ENCODE data around the gene CPN1.
"Not testable (repeated sequence)": the region's sequence is repeated elsewhere in the genome, so short reads cannot be mapped to it uniquely, and the experiment has no call there.

Gene CPN1

DNA sequence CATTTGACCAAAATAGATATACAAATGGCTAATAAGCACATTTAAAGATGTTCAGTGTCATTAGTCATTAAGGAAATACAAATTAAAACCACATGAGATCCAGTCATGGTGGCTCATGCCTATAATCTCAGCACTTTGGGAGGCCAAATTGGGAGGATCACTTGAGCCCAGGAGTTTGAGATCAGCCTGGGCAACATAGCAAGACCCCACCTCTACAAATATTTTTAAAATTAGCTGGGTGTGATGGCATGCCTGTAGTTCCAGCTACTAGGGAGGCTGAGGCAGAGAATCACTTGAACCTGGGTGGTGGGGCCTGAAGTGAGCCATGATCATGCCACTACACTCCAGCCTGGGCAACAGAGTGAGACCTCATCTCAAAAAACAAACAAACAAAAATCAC, 607 bp upstream of the CPN1 start:
- H3K36me3 ChIP-seq (ENCODE audit: control insufficient read depth in 2 of 2, insufficient read depth in 2 of 2, low read length in 2 of 2); H3K27ac ChIP-seq (ENCODE audit: low read length); H3K4me3 ChIP-seq (ENCODE audit: low read length in 2 of 2); H3K9ac ChIP-seq (ENCODE audit: low read length in 2 of 2); H3K4me1 ChIP-seq (ENCODE audit: control insufficient read depth, insufficient read depth, low read length); H3K9me3 ChIP-seq (ENCODE audit: control insufficient read depth in 2 of 2, low read length in 2 of 2); H3K27me3 ChIP-seq (ENCODE audit: control insufficient read depth in 1 of 2, insufficient read depth in 2 of 2, low read length in 2 of 2): not testable (repeated sequence)

DNA sequence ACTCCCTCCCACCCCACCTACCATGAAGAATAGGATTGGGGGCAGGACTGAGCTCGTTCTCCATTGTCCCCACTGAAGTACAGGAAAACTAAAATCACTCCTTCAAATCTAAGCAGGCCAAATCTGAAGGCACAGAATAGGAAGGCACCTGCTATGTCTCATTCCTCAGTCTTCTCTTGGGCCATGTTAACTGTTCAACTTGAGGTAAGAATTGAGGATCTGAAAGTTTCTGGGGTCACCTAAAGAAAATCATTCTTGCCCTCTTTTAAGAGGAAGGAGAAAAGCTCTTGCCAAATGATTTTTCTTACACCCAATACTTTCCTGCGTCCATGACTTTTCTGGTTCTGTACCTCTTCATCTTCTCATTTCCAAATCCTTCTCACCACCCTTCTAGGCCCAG, 4.9 kb downstream of the CPN1 start:
- Histone ChIP-seq H3K9me3 (ENCODE audit: control insufficient read depth in 2 of 2, low read length in 2 of 2) (no peaks in the 10 kb centered on the region), H3K4me1 (ENCODE audit: control insufficient read depth, insufficient read depth, low read length) (no peaks in the 10 kb centered on the region), H3K4me3 (ENCODE audit: low read length in 2 of 2) (no peak overlapping the region), H3K36me3 (ENCODE audit: control insufficient read depth in 2 of 2, insufficient read depth in 2 of 2, low read length in 2 of 2) (no peaks in the 10 kb centered on the region), H3K27ac (ENCODE audit: low read length) (no peak overlapping the region), H3K27me3 (ENCODE audit: control insufficient read depth in 1 of 2, insufficient read depth in 2 of 2, low read length in 2 of 2) (peaks cover 0 to 3% of the 10 kb centered on the region in 2 donors), H3K9ac (ENCODE audit: low read length in 2 of 2) (no peak overlapping the region)

DNA sequence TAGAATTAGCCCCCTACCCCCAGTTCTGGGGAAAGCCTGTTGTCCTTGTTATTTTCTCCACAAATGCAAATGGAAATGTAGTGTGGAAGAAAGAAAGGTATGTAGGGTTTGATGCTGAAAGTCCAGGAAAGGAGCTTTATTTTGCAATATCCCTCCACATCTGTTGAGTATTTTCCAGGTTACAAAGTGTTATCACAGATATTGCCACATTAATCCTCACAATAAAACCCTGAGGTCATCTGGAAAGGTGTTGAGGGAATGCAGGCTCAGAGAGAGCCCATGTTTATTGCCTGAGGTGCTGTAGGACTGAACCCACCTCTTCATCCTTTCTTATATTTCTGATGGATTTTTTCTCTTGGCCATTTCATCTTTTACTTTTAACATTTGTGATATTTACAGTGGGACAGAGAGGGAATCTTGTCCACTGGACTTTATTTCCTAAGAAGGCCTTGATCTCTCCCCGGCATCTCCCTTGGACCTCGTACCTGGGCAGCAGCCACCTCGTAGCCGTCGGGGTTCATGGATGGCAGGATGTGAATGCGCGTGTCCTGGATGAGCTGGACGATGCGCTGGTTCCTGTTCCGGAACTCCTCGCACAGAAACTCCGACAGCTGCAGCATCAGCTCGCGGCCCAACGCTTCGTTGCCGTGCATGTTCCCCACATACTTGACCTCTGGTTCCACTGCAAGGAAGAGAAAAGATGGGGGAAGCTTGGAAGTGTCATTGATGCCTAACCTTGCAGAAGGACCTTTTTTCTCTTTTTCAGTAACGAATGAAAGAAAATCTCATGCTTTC, 6.0 kb downstream of the CPN1 start:
- peaks cover 0 to 3% of the 10 kb centered on the region in 2 donors for H3K27me3 ChIP-seq (ENCODE audit: control insufficient read depth in 1 of 2, insufficient read depth in 2 of 2, low read length in 2 of 2)
- no peak overlapping the region for H3K9ac ChIP-seq (ENCODE audit: low read length in 2 of 2)
- H3K4me3 ChIP-seq (ENCODE audit: low read length in 2 of 2) = no peak overlapping the region
- no peaks in the 10 kb centered on the region for H3K36me3 ChIP-seq (ENCODE audit: control insufficient read depth in 2 of 2, insufficient read depth in 2 of 2, low read length in 2 of 2)
- no peaks in the 10 kb centered on the region for H3K9me3 ChIP-seq (ENCODE audit: control insufficient read depth in 2 of 2, low read length in 2 of 2)
- no peak overlapping the region for H3K27ac ChIP-seq (ENCODE audit: low read length)
- H3K4me1 ChIP-seq (ENCODE audit: control insufficient read depth, insufficient read depth, low read length) = no peaks in the 10 kb centered on the region

DNA sequence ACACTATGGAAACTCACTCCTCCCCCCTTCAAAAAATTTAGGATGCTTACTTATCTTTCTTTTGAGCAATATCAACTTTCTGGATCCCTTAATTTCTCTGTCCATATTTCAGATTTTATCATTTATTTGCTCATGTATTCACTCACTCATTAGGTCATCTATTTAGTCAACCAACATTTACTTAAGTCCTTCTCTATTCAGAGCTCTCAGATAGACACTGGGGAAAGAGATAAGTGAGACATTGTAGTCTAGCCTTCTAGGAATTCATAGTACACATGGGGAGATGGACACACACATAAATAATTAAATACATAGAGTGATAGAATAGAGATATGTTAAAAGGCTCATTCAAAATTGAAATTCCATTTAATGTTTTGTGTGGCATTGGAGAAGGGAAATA, 9.2 kb downstream of the CPN1 start:
- H3K4me3 ChIP-seq (ENCODE audit: low read length in 2 of 2) = no peak overlapping the region
- no peaks in the 10 kb centered on the region for H3K4me1 ChIP-seq (ENCODE audit: control insufficient read depth, insufficient read depth, low read length)
- no peaks in the 10 kb centered on the region for H3K36me3 ChIP-seq (ENCODE audit: control insufficient read depth in 2 of 2, insufficient read depth in 2 of 2, low read length in 2 of 2)
- no peak overlapping the region for H3K9ac ChIP-seq (ENCODE audit: low read length in 2 of 2)
- no peak overlapping the region for H3K27ac ChIP-seq (ENCODE audit: low read length)
- no peaks in the 10 kb centered on the region for H3K9me3 ChIP-seq (ENCODE audit: control insufficient read depth in 2 of 2, low read length in 2 of 2)
- H3K27me3 ChIP-seq (ENCODE audit: control insufficient read depth in 1 of 2, insufficient read depth in 2 of 2, low read length in 2 of 2) = no peaks in the 10 kb centered on the region

DNA sequence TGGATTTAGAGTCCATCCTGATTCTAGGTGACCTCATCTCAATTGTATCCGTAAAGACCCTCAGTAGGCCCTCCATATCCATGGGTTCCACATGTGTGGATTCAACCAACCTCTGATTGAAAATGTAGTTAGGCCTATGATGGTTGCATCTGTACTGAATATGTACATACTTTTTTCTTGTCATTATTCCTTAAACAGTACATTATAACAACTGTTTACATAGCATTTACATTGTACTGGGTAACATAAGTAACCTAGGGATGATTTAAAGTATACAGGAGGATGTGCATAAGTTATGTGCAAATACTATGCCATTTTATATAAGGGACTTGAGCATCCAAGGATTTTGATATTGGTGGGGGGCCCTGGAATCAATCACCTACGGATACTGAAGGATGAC, 10.1 kb downstream of the CPN1 start:
- no peak overlapping the region for H3K27ac ChIP-seq (ENCODE audit: low read length)
- H3K4me1 ChIP-seq (ENCODE audit: control insufficient read depth, insufficient read depth, low read length) = no peaks in the 10 kb centered on the region
- no peaks in the 10 kb centered on the region for H3K36me3 ChIP-seq (ENCODE audit: control insufficient read depth in 2 of 2, insufficient read depth in 2 of 2, low read length in 2 of 2)
- H3K9ac ChIP-seq (ENCODE audit: low read length in 2 of 2) = no peak overlapping the region
- no peak overlapping the region for H3K4me3 ChIP-seq (ENCODE audit: low read length in 2 of 2)
- peaks cover 0 to 4% of the 10 kb centered on the region in 2 donors for H3K27me3 ChIP-seq (ENCODE audit: control insufficient read depth in 1 of 2, insufficient read depth in 2 of 2, low read length in 2 of 2)
- H3K9me3 ChIP-seq (ENCODE audit: control insufficient read depth in 2 of 2, low read length in 2 of 2) = no peaks in the 10 kb centered on the region

DNA sequence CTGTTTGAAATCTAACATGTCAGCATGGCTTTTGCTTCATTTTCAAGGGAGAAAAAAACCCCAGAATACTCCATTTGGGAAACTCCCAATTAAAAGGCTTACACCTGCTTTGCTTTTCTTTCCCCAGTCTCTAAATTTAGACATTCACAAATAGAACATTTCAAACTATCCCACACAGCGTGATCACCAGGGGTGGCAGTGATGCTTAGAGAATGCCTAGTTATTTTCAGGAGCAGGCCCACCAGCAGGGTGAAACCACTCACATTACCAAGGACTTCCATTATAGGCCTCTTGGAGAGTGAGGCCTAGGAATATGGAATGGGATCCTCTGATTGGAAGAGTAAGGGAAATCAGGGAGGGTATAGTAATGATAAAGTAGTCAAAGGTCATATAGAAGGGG, 14.2 kb downstream of the CPN1 start:
- H3K9me3 ChIP-seq (ENCODE audit: control insufficient read depth in 2 of 2, low read length in 2 of 2) = no peaks in the 10 kb centered on the region
- H3K4me3 ChIP-seq (ENCODE audit: low read length in 2 of 2) = no peak overlapping the region
- H3K27me3 ChIP-seq (ENCODE audit: control insufficient read depth in 1 of 2, insufficient read depth in 2 of 2, low read length in 2 of 2) = peaks cover 2 to 4% of the 10 kb centered on the region in 2 donors
- no peaks in the 10 kb centered on the region for H3K4me1 ChIP-seq (ENCODE audit: control insufficient read depth, insufficient read depth, low read length)
- H3K36me3 ChIP-seq (ENCODE audit: control insufficient read depth in 2 of 2, insufficient read depth in 2 of 2, low read length in 2 of 2) = no peaks in the 10 kb centered on the region
- no peak overlapping the region for H3K9ac ChIP-seq (ENCODE audit: low read length in 2 of 2)
- no peak overlapping the region for H3K27ac ChIP-seq (ENCODE audit: low read length)

DNA sequence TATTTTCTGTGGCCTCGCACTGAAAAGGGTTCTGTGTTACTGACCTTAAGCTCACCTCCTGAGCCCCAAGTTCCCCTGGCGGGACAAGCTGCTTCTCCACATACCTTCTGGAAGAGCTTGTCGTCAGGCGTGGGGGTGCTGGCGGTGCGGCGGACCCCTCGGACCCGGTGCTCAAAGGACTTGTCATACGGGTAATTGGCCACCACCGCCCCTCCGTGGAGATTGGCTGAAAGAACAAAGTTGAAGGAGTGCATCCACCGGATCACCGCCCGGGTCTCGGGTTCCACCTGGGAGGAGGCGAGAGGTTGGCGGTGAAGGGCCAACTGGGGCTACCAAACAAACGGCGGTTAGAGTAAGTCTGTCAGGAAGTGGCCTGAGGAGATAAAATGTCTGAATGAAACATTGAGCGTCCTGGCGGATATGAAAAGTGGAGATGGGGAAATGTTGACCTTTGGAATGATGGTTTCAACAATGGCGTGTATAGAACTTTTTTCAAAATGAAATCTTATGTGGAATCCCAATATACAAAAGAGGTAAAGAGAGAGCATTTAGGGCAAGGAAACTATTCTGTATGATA, 16.5 kb downstream of the CPN1 start:
- no peaks in the 10 kb centered on the region for H3K4me1 ChIP-seq (ENCODE audit: control insufficient read depth, insufficient read depth, low read length)
- no peak overlapping the region for H3K4me3 ChIP-seq (ENCODE audit: low read length in 2 of 2)
- no peak overlapping the region for H3K9ac ChIP-seq (ENCODE audit: low read length in 2 of 2)
- no peak overlapping the region for H3K27ac ChIP-seq (ENCODE audit: low read length)
- H3K27me3 ChIP-seq (ENCODE audit: control insufficient read depth in 1 of 2, insufficient read depth in 2 of 2, low read length in 2 of 2) = peaks cover 2 to 4% of the 10 kb centered on the region in 2 donors
- H3K9me3 ChIP-seq (ENCODE audit: control insufficient read depth in 2 of 2, low read length in 2 of 2) = no peaks in the 10 kb centered on the region
- no peaks in the 10 kb centered on the region for H3K36me3 ChIP-seq (ENCODE audit: control insufficient read depth in 2 of 2, insufficient read depth in 2 of 2, low read length in 2 of 2)

DNA sequence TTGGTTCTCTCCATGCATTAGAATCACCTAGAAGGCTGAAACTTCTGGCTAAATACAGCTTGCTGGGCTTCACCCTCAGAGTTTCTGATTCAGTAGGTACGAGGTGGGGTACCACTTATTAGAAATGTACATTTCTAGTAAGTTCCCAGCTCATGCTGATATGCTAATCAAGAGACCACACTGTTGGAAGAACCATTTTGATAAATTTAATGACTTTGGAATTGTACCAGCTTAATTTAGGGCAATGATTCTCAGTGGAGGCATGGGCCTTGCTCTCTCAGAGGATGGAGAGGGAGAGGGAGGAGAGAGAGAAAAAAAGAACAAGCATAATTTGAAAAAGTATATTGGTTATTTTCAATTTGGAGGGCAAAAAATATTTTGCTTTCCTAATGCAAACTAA, 20.3 kb downstream of the CPN1 start:
- Histone ChIP-seq H3K4me1 (ENCODE audit: control insufficient read depth, insufficient read depth, low read length) (no peaks in the 10 kb centered on the region), H3K9ac (ENCODE audit: low read length in 2 of 2) (no peak overlapping the region), H3K4me3 (ENCODE audit: low read length in 2 of 2) (no peak overlapping the region), H3K9me3 (ENCODE audit: control insufficient read depth in 2 of 2, low read length in 2 of 2) (peaks cover 0 to 2% of the 10 kb centered on the region in 2 donors), H3K27me3 (ENCODE audit: control insufficient read depth in 1 of 2, insufficient read depth in 2 of 2, low read length in 2 of 2) (peaks cover 0 to 2% of the 10 kb centered on the region in 2 donors), H3K36me3 (ENCODE audit: control insufficient read depth in 2 of 2, insufficient read depth in 2 of 2, low read length in 2 of 2) (no peaks in the 10 kb centered on the region), H3K27ac (ENCODE audit: low read length) (no peak overlapping the region)

DNA sequence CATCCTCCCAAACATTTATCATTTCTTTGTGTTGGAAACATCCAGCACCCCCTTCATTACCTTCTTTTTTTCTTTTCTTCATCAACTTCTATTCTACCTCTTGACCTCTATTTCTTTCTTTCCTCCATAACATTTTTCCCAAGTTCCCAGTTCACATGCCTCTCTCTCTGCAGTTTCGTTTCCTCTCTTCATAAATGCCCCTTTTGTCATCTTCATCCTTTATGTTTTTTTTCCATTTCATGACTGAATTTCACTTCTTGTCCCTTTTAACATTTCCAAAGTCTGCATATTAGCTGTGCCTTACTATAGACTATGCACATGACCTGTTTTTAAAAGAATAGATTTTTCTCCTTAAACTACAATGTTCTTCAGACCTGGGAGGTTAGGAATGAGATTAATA, 23.7 kb downstream of the CPN1 start:
- Histone ChIP-seq H3K27ac (ENCODE audit: low read length) (no peak overlapping the region), H3K27me3 (ENCODE audit: control insufficient read depth in 1 of 2, insufficient read depth in 2 of 2, low read length in 2 of 2) (peaks cover 0 to 3% of the 10 kb centered on the region in 2 donors), H3K9me3 (ENCODE audit: control insufficient read depth in 2 of 2, low read length in 2 of 2) (peaks cover 0 to 2% of the 10 kb centered on the region in 2 donors), H3K4me3 (ENCODE audit: low read length in 2 of 2) (no peak overlapping the region), H3K36me3 (ENCODE audit: control insufficient read depth in 2 of 2, insufficient read depth in 2 of 2, low read length in 2 of 2) (no peaks in the 10 kb centered on the region), H3K4me1 (ENCODE audit: control insufficient read depth, insufficient read depth, low read length) (no peaks in the 10 kb centered on the region), H3K9ac (ENCODE audit: low read length in 2 of 2) (no peak overlapping the region)

DNA sequence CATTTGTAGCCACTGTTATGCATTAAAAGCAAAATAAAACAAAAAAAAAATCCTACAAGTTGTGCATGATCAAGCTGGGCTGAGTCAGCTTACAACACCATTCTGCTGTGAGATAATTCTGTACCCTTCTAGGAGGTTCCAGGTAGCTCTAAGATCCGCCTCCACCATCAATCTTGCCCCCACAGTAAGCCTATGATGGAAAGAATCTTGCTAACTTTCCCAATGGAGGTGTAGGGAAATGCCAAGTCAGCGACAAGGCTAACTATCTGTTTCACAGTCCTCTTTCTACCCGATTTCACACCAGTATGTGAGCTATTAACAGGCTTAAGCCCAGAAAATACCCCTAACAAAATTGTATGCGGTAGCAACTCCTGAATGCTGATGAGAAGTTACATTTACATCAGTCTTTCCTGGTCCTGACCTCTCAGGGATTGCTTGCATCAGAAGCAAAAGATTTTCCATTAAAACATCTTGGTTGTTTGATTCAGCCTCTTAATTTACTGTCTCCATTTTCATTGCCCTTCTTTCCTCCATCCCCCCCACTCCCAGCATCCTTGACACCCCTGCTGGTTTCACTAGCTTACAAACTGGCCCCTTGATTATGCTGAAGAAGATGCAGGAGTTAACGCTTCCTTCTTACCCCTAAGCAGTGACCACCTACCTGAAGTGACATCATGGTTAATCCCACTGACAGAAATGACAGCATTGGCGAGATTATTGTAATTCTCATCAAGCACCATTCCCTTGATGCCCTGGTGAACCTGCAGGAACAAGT, 27.8 kb downstream of the CPN1 start:
- Histone ChIP-seq H3K27me3 (ENCODE audit: control insufficient read depth in 1 of 2, insufficient read depth in 2 of 2, low read length in 2 of 2) (peaks cover 0 to 3% of the 10 kb centered on the region in 2 donors), H3K9me3 (ENCODE audit: control insufficient read depth in 2 of 2, low read length in 2 of 2) (peaks cover 0 to 2% of the 10 kb centered on the region in 2 donors), H3K4me1 (ENCODE audit: control insufficient read depth, insufficient read depth, low read length) (no peaks in the 10 kb centered on the region), H3K36me3 (ENCODE audit: control insufficient read depth in 2 of 2, insufficient read depth in 2 of 2, low read length in 2 of 2) (no peaks in the 10 kb centered on the region), H3K27ac (ENCODE audit: low read length) (no peak overlapping the region), H3K4me3 (ENCODE audit: low read length in 2 of 2) (no peak overlapping the region), H3K9ac (ENCODE audit: low read length in 2 of 2) (no peak overlapping the region)

All from stomach smooth muscle (tissue), 2 donors.